ENCODE data around the gene POP4.
A peak's percentile ranks its signal among the peaks of the same experiment; 100 is the strongest.

The POP4 gene

GRCh38 chr19:29645491-29645867, 39.4 kb downstream of the POP4 start:
- Histone ChIP-seq H4K20me1 (ENCODE audit: insufficient read depth, low read length) (no peaks in the 10 kb centered on the region), H3K4me2 (ENCODE audit: insufficient read depth, low read length) (no peak overlapping the region), H3K9me3 (ENCODE audit: insufficient read depth, low read length, severe bottlenecking) (no peaks in the 10 kb centered on the region), H3K27me3 (ENCODE audit: insufficient read depth, low read length, poor library complexity) (no peaks in the 10 kb centered on the region), H3K79me2 (ENCODE audit: insufficient read depth, low read length) (no peaks in the 10 kb centered on the region), H3K4me1 (ENCODE audit: insufficient read depth, low read length) (peaks cover 13% of the 10 kb centered on the region), H3K27ac (ENCODE audit: low read length) (no peak overlapping the region), H3K4me3 (ENCODE audit: low read depth in 1 of 2, low read length in 2 of 2) (no peak overlapping the region), H3K9ac (ENCODE audit: low read depth, low read length) (no peak overlapping the region), H2AFZ (ENCODE audit: low read depth, low read length) (no peak overlapping the region), H3K36me3 (ENCODE audit: insufficient read depth, low read length) (no peaks in the 10 kb centered on the region)
- no peak for ATAC-seq (ENCODE audit: insufficient read depth, low read depth)
- no peak for DNase-seq
- no peak for TF ChIP-seq EZH2 (IDR thresholded peaks at IDR 0.05; ENCODE audit: borderline replicate concordance, low read depth, low read length, severe bottlenecking)

DNA sequence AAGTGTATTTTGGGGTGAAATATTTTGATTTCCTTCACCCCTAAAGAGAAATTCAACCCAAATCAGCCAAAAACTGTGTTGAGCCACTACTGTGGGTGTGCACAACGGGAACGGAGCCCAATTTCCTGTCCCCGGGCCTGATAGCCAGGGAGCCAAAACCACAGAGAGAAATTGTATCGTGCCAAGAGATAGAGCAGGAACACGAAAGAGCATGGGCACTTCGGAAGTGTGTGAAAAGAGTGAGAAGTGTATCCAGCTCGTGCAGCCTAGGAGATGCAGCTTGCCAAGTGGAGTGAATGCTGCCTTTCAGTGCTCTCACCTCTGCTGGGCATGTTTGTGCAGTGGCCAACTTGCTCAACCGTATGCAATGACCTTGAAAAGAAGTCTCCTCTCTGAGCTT, 39.8 kb downstream of the POP4 start:
- Histone ChIP-seq H3K27ac (ENCODE audit: low read length) (no peak overlapping the region; the same call in 1 of the 2 replicates), H3K4me2 (ENCODE audit: insufficient read depth, low read length) (peak overlapping the region; percentile 48; the same call in 1 of the 2 replicates), H3K4me3 (ENCODE audit: low read depth in 1 of 2, low read length in 2 of 2) (peak overlapping the region in 1 of 2 experiments; percentile 24; a peak in 1 of 4 replicates), H4K20me1 (ENCODE audit: insufficient read depth, low read length) (no peaks in the 10 kb centered on the region), H3K4me1 (ENCODE audit: insufficient read depth, low read length) (peaks cover 13% of the 10 kb centered on the region), H3K79me2 (ENCODE audit: insufficient read depth, low read length) (no peaks in the 10 kb centered on the region), H3K27me3 (ENCODE audit: insufficient read depth, low read length, poor library complexity) (no peaks in the 10 kb centered on the region), H3K9me3 (ENCODE audit: insufficient read depth, low read length, severe bottlenecking) (no peaks in the 10 kb centered on the region), H3K36me3 (ENCODE audit: insufficient read depth, low read length) (no peaks in the 10 kb centered on the region), H2AFZ (ENCODE audit: low read depth, low read length) (peak overlapping the region; percentile 43; the same call in 1 of the 2 replicates), H3K9ac (ENCODE audit: low read depth, low read length) (no peak overlapping the region)
- no peak for TF ChIP-seq EZH2 (IDR thresholded peaks at IDR 0.05; ENCODE audit: borderline replicate concordance, low read depth, low read length, severe bottlenecking)
- TF ChIP-seq, protein P1, sequence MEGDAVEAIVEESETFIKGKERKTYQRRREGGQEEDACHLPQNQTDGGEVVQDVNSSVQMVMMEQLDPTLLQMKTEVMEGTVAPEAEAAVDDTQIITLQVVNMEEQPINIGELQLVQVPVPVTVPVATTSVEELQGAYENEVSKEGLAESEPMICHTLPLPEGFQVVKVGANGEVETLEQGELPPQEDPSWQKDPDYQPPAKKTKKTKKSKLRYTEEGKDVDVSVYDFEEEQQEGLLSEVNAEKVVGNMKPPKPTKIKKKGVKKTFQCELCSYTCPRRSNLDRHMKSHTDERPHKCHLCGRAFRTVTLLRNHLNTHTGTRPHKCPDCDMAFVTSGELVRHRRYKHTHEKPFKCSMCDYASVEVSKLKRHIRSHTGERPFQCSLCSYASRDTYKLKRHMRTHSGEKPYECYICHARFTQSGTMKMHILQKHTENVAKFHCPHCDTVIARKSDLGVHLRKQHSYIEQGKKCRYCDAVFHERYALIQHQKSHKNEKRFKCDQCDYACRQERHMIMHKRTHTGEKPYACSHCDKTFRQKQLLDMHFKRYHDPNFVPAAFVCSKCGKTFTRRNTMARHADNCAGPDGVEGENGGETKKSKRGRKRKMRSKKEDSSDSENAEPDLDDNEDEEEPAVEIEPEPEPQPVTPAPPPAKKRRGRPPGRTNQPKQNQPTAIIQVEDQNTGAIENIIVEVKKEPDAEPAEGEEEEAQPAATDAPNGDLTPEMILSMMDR (IDR thresholded peaks at IDR 0.05; ENCODE audit: borderline replicate concordance, extremely low read depth, low read length, poor library complexity, severe bottlenecking), result no peak
- ATAC-seq (ENCODE audit: insufficient read depth, low read depth) (peak; percentile 86), DNase-seq (peak; percentile 44)

- H3K9me3 ChIP-seq (ENCODE audit: insufficient read depth, low read length, severe bottlenecking), result no peaks in the 10 kb centered on the region
- no peak overlapping the region for H3K27ac ChIP-seq (ENCODE audit: low read length)
- DNase-seq, result no peak
- H3K27me3 ChIP-seq (ENCODE audit: insufficient read depth, low read length, poor library complexity), result no peaks in the 10 kb centered on the region
- no peaks in the 10 kb centered on the region for H3K79me2 ChIP-seq (ENCODE audit: insufficient read depth, low read length)
- TF ChIP-seq, protein P1 (IDR thresholded peaks at IDR 0.05; ENCODE audit: borderline replicate concordance, extremely low read depth, low read length, poor library complexity, severe bottlenecking), result no peak
- no peak for TF ChIP-seq EZH2 (IDR thresholded peaks at IDR 0.05; ENCODE audit: borderline replicate concordance, low read depth, low read length, severe bottlenecking)
- H3K9ac ChIP-seq (ENCODE audit: low read depth, low read length), result no peak overlapping the region
- no peak overlapping the region for H3K4me2 ChIP-seq (ENCODE audit: insufficient read depth, low read length)
- H2AFZ ChIP-seq (ENCODE audit: low read depth, low read length), result no peak overlapping the region
- no peaks in the 10 kb centered on the region for H3K36me3 ChIP-seq (ENCODE audit: insufficient read depth, low read length)
- ATAC-seq (ENCODE audit: insufficient read depth, low read depth), result no peak
- H3K4me1 ChIP-seq (ENCODE audit: insufficient read depth, low read length), result peaks cover 7% of the 10 kb centered on the region
- no peak overlapping the region for H3K4me3 ChIP-seq (ENCODE audit: low read depth in 1 of 2, low read length in 2 of 2)
- H4K20me1 ChIP-seq (ENCODE audit: insufficient read depth, low read length), result no peaks in the 10 kb centered on the region
These were observed 44.8 kb downstream of the POP4 start for GRCh38 chr19:29650772-29651387.

GRCh38 chr19:29651622-29652394, 45.7 kb downstream of the POP4 start:
- Histone ChIP-seq H3K27ac (ENCODE audit: low read length) (no peak overlapping the region), H3K79me2 (ENCODE audit: insufficient read depth, low read length) (no peaks in the 10 kb centered on the region), H4K20me1 (ENCODE audit: insufficient read depth, low read length) (no peaks in the 10 kb centered on the region), H2AFZ (ENCODE audit: low read depth, low read length) (no peak overlapping the region), H3K9ac (ENCODE audit: low read depth, low read length) (no peak overlapping the region), H3K9me3 (ENCODE audit: insufficient read depth, low read length, severe bottlenecking) (no peaks in the 10 kb centered on the region), H3K36me3 (ENCODE audit: insufficient read depth, low read length) (no peaks in the 10 kb centered on the region), H3K4me3 (ENCODE audit: low read depth in 1 of 2, low read length in 2 of 2) (no peak overlapping the region), H3K4me2 (ENCODE audit: insufficient read depth, low read length) (no peak overlapping the region), H3K27me3 (ENCODE audit: insufficient read depth, low read length, poor library complexity) (no peaks in the 10 kb centered on the region), H3K4me1 (ENCODE audit: insufficient read depth, low read length) (no peaks in the 10 kb centered on the region)
- TF ChIP-seq, protein P1 (IDR thresholded peaks at IDR 0.05; ENCODE audit: borderline replicate concordance, extremely low read depth, low read length, poor library complexity, severe bottlenecking), result no peak
- TF ChIP-seq EZH2 (IDR thresholded peaks at IDR 0.05; ENCODE audit: borderline replicate concordance, low read depth, low read length, severe bottlenecking), result no peak
- DNase-seq (no peak), ATAC-seq (ENCODE audit: insufficient read depth, low read depth) (no peak)

Measured in DND-41 (cell line).